ENCODE measurements around the gene CFAP97.

The CFAP97 gene

GRCh38 chr4:185115827-185116232, 88.0 kb downstream of the CFAP97 start:
- no peak for TF ChIP-seq CTCF (conservative IDR thresholded peaks at IDR 0.05; ENCODE audit: low read depth, low read length)
- Histone ChIP-seq H3K4me1 (ENCODE audit: low read depth, poor library complexity, severe bottlenecking) (peaks cover 25% of the 10 kb centered on the region), H3K4me3 (IDR thresholded peaks at IDR 0.05; ENCODE audit: insufficient read depth, low read depth, low read length) (no peak overlapping the region), H3K79me2 (ENCODE audit: insufficient read depth, low read depth) (no peaks in the 10 kb centered on the region), H3K36me3 (ENCODE audit: insufficient read depth) (no peaks in the 10 kb centered on the region), H3K27ac (no peak overlapping the region), H2AFZ (ENCODE audit: low read depth) (no peak overlapping the region), H3K9ac (no peak overlapping the region), H4K20me1 (ENCODE audit: insufficient read depth) (no peaks in the 10 kb centered on the region), H3K4me2 (no peak overlapping the region), H3K27me3 (ENCODE audit: insufficient read depth, low read depth) (no peaks in the 10 kb centered on the region)

GRCh38 chr4:185113340-185113739, 90.5 kb downstream of the CFAP97 start:
- peaks cover under 1% of the 10 kb centered on the region for H3K4me1 ChIP-seq (ENCODE audit: low read depth, poor library complexity, severe bottlenecking)
- TF ChIP-seq CTCF (conservative IDR thresholded peaks at IDR 0.05; ENCODE audit: low read depth, low read length) = no peak
- no peak overlapping the region for H3K4me3 ChIP-seq (IDR thresholded peaks at IDR 0.05; ENCODE audit: insufficient read depth, low read depth, low read length)
- H2AFZ ChIP-seq (ENCODE audit: low read depth) = no peak overlapping the region
- H3K27me3 ChIP-seq (ENCODE audit: insufficient read depth, low read depth) = no peaks in the 10 kb centered on the region
- no peak overlapping the region for H3K27ac ChIP-seq
- no peaks in the 10 kb centered on the region for H3K36me3 ChIP-seq (ENCODE audit: insufficient read depth)
- no peaks in the 10 kb centered on the region for H4K20me1 ChIP-seq (ENCODE audit: insufficient read depth)
- no peak overlapping the region for H3K4me2 ChIP-seq
- no peak overlapping the region for H3K9ac ChIP-seq
- no peaks in the 10 kb centered on the region for H3K79me2 ChIP-seq (ENCODE audit: insufficient read depth, low read depth)

GRCh38 chr4:185112104-185112503, 91.7 kb downstream of the CFAP97 start:
- Histone ChIP-seq H3K36me3 (ENCODE audit: insufficient read depth) (no peaks in the 10 kb centered on the region), H3K4me1 (ENCODE audit: low read depth, poor library complexity, severe bottlenecking) (no peaks in the 10 kb centered on the region), H3K27me3 (ENCODE audit: insufficient read depth, low read depth) (no peaks in the 10 kb centered on the region), H3K27ac (no peak overlapping the region), H3K4me2 (no peak overlapping the region), H3K9ac (no peak overlapping the region), H4K20me1 (ENCODE audit: insufficient read depth) (no peaks in the 10 kb centered on the region), H2AFZ (ENCODE audit: low read depth) (no peak overlapping the region), H3K79me2 (ENCODE audit: insufficient read depth, low read depth) (no peaks in the 10 kb centered on the region), H3K4me3 (IDR thresholded peaks at IDR 0.05; ENCODE audit: insufficient read depth, low read depth, low read length) (no peak overlapping the region)
- TF ChIP-seq CTCF (conservative IDR thresholded peaks at IDR 0.05; ENCODE audit: low read depth, low read length) = no peak

GRCh38 chr4:185110375-185110823, 93.4 kb downstream of the CFAP97 start:
- H3K27ac ChIP-seq = no peak overlapping the region

More at GRCh38 chr4:185110375-185110823, 93.4 kb downstream of the CFAP97 start:
- H3K4me3 ChIP-seq (IDR thresholded peaks at IDR 0.05; ENCODE audit: insufficient read depth, low read depth, low read length) = no peak overlapping the region
- no peak for TF ChIP-seq CTCF (conservative IDR thresholded peaks at IDR 0.05; ENCODE audit: low read depth, low read length)
- H2AFZ ChIP-seq (ENCODE audit: low read depth) = no peak overlapping the region
- no peak overlapping the region for H3K4me2 ChIP-seq
- H3K36me3 ChIP-seq (ENCODE audit: insufficient read depth) = no peaks in the 10 kb centered on the region
- H3K27me3 ChIP-seq (ENCODE audit: insufficient read depth, low read depth) = no peaks in the 10 kb centered on the region
- H4K20me1 ChIP-seq (ENCODE audit: insufficient read depth) = no peaks in the 10 kb centered on the region
- H3K79me2 ChIP-seq (ENCODE audit: insufficient read depth, low read depth) = no peaks in the 10 kb centered on the region
- no peak overlapping the region for H3K9ac ChIP-seq
- no peaks in the 10 kb centered on the region for H3K4me1 ChIP-seq (ENCODE audit: low read depth, poor library complexity, severe bottlenecking)

All from KMS-11 (cell line).